ENCODE data around the gene KLC1. TPM values are rescaled to one million over a fixed set of nuclear protein-coding genes. Genes with fewer than 3 reads are reported as not detected.

Gene KLC1
- total and polyA plus RNA-seq, 7 donors, result 25.0 to 399 (median 216) TPM

DNA sequence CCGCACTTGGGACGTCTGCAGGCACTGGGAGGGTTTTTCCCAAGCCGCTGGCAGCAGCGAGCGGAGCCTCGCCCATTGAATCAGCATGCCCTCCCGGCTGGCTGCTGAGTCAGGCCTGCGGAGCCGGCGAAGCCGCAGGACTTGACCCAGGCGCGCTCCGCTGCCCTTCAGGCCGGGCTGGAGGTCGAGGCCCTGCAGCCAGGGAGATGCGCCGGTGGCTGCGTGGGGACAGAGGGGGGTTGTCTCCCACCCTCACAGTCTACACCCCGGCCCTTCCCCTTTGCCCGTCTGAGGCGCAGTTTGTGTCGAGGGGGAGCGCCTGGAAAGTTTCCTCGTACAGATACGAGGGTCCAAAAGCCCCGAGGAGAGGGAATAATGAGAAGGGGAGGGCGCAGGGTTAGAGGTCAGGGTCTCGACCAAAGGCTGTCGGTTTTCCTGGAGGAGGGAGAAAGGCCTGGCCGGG is 759 bp upstream of the KLC1 start:
- DNase-seq, result peak; percentile 90
- H3K9me3 ChIP-seq, result no peaks in the 10 kb centered on the region
- TF ChIP-seq POLR2A (IDR thresholded peaks at IDR 0.05) (peak in 1 of 2 donors; percentile 57), POLR2AphosphoS5 (IDR thresholded peaks at IDR 0.05) (peak; percentile 67 to 86 (median 82)), EP300 (IDR thresholded peaks at IDR 0.05) (no peak)
- no peaks in the 10 kb centered on the region for H3K27me3 ChIP-seq
- peaks cover 0 to 3% (median 0%) of the 10 kb centered on the region in 4 donors for H3K36me3 ChIP-seq
- intact Hi-C loops (cut with DNase I), result loop anchor here (2.0 kb wide), 1 partner anchor 51 kb away; no protein-coding TSS in a partner anchor
- H3K4me3 ChIP-seq, result peak overlapping the region; percentile 78 to 96 (median 86)
- peaks cover 0 to 68% (median 57%) of the 10 kb centered on the region in 4 donors for H3K4me1 ChIP-seq
- H3K27ac ChIP-seq, result peak overlapping the region; percentile 97 to 100 (median 100)
- 4 to 12% methylated on average over 31 of the region's 31 CpGs for WGBS, 2 donors

- peak overlapping the region; percentile 78 to 96 (median 86) for H3K4me3 ChIP-seq
- no peaks in the 10 kb centered on the region for H3K9me3 ChIP-seq
- H3K4me1 ChIP-seq, result peaks cover 0 to 70% (median 60%) of the 10 kb centered on the region in 4 donors
- H3K27me3 ChIP-seq, result no peaks in the 10 kb centered on the region
- peaks cover 0 to 3% (median 0%) of the 10 kb centered on the region in 4 donors for H3K36me3 ChIP-seq
- peak overlapping the region; percentile 97 to 100 (median 100) for H3K27ac ChIP-seq
- peak; percentile 78 for DNase-seq
- WGBS, 2 donors, result 1% methylated on average over 71 of the region's 71 CpGs
- TF ChIP-seq POLR2AphosphoS5 (IDR thresholded peaks at IDR 0.05), result no peak
- no peak for TF ChIP-seq EP300 (IDR thresholded peaks at IDR 0.05)
- no peak for TF ChIP-seq POLR2A (IDR thresholded peaks at IDR 0.05)
- TF ChIP-seq, protein P1, sequence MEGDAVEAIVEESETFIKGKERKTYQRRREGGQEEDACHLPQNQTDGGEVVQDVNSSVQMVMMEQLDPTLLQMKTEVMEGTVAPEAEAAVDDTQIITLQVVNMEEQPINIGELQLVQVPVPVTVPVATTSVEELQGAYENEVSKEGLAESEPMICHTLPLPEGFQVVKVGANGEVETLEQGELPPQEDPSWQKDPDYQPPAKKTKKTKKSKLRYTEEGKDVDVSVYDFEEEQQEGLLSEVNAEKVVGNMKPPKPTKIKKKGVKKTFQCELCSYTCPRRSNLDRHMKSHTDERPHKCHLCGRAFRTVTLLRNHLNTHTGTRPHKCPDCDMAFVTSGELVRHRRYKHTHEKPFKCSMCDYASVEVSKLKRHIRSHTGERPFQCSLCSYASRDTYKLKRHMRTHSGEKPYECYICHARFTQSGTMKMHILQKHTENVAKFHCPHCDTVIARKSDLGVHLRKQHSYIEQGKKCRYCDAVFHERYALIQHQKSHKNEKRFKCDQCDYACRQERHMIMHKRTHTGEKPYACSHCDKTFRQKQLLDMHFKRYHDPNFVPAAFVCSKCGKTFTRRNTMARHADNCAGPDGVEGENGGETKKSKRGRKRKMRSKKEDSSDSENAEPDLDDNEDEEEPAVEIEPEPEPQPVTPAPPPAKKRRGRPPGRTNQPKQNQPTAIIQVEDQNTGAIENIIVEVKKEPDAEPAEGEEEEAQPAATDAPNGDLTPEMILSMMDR (IDR thresholded peaks at IDR 0.05), result no peak
- intact Hi-C loops (cut with DNase I), result loop anchor here (2.0 kb wide), 1 partner anchor 53 kb away; no protein-coding TSS in a partner anchor
Observed at GRCh38 chr14:103629503-103630121, 601 bp downstream of the KLC1 start.

- Histone ChIP-seq H3K4me1 (peaks cover 0 to 70% (median 59%) of the 10 kb centered on the region in 4 donors), H3K27ac (peak overlapping the region; percentile 97 to 100 (median 100)), H3K9me3 (no peaks in the 10 kb centered on the region), H3K27me3 (no peaks in the 10 kb centered on the region), H3K36me3 (peaks cover 0 to 3% (median 0%) of the 10 kb centered on the region in 4 donors), H3K4me3 (peak overlapping the region; percentile 78 to 96 (median 86))
- WGBS, 2 donors, result 36 to 50% methylated on average over 5 of the region's 5 CpGs
- intact Hi-C loops (cut with DNase I), result no loop called here
- TF ChIP-seq, protein P1 (IDR thresholded peaks at IDR 0.05), result no peak
- no peak for TF ChIP-seq EP300 (IDR thresholded peaks at IDR 0.05)
- no peak for TF ChIP-seq POLR2A (IDR thresholded peaks at IDR 0.05)
- TF ChIP-seq POLR2AphosphoS5 (IDR thresholded peaks at IDR 0.05), result no peak
- no peak for DNase-seq
Observed at GRCh38 chr14:103630364-103631108, 1.5 kb downstream of the KLC1 start.

- intact Hi-C loops (cut with DNase I), result no loop called here
- no peak for DNase-seq
- H3K4me3 ChIP-seq, result no peak overlapping the region
- peaks cover 0 to 9% (median 0%) of the 10 kb centered on the region in 4 donors for H3K36me3 ChIP-seq
- peaks cover 0 to 86% (median 70%) of the 10 kb centered on the region in 4 donors for H3K4me1 ChIP-seq
- no peaks in the 10 kb centered on the region for H3K9me3 ChIP-seq
- H3K27ac ChIP-seq, result no peak overlapping the region
- TF ChIP-seq POLR2A (IDR thresholded peaks at IDR 0.05) (no peak), POLR2AphosphoS5 (IDR thresholded peaks at IDR 0.05) (no peak), EP300 (IDR thresholded peaks at IDR 0.05) (no peak)
- TF ChIP-seq, protein P1 (IDR thresholded peaks at IDR 0.05), result no peak
- 62 to 71% methylated on average over 1 of the region's 1 CpG for WGBS, 2 donors
- H3K27me3 ChIP-seq, result no peaks in the 10 kb centered on the region
Observed at GRCh38 chr14:103633391-103633790, 4.4 kb downstream of the KLC1 start.

- WGBS, 2 donors, result 83 to 86% methylated on average over 4 of the region's 4 CpGs
- intact Hi-C loops (cut with DNase I), result no loop called here
- Histone ChIP-seq H3K4me3 (no peak overlapping the region), H3K27ac (peak overlapping the region in 3 of 4 donors; percentile 3 to 27 (median 8)), H3K4me1 (peaks cover 0 to 89% (median 75%) of the 10 kb centered on the region in 4 donors), H3K27me3 (no peaks in the 10 kb centered on the region), H3K9me3 (no peaks in the 10 kb centered on the region), H3K36me3 (peaks cover 0 to 9% (median 0%) of the 10 kb centered on the region in 4 donors)
- no peak for DNase-seq
- TF ChIP-seq POLR2A (IDR thresholded peaks at IDR 0.05), result no peak
- TF ChIP-seq, protein P1 (IDR thresholded peaks at IDR 0.05), result no peak
- no peak for TF ChIP-seq POLR2AphosphoS5 (IDR thresholded peaks at IDR 0.05)
- TF ChIP-seq EP300 (IDR thresholded peaks at IDR 0.05), result no peak
Observed at GRCh38 chr14:103634156-103634555, 5.1 kb downstream of the KLC1 start.

All from sigmoid colon (tissue), 7 donors.